Stimulated activated CD4-positive, alpha-beta T cell treated with anti-CD3 and anti-CD28 coated beads, Interleukin-12 subunit alpha, Interleukin-12 subunit beta, amount 100 ng/mL, for 4 hours (primary cell): ENCODE measurements around the gene LHFPL4.

Experiments
- DNase-seq: peaks from one replicate; pipeline ENCODE4 v3.0.0-alpha.2; 2020

The LHFPL4 gene

GRCh38 chr3:9469986-9470385 is 83.6 kb downstream of the LHFPL4 start:
- no peak for DNase-seq

GRCh38 chr3:9468460-9468859 is 85.2 kb downstream of the LHFPL4 start:
- no peak for DNase-seq

- DNase-seq = no peak
Measured at GRCh38 chr3:9467451-9467850, 86.2 kb downstream of the LHFPL4 start.

DNA sequence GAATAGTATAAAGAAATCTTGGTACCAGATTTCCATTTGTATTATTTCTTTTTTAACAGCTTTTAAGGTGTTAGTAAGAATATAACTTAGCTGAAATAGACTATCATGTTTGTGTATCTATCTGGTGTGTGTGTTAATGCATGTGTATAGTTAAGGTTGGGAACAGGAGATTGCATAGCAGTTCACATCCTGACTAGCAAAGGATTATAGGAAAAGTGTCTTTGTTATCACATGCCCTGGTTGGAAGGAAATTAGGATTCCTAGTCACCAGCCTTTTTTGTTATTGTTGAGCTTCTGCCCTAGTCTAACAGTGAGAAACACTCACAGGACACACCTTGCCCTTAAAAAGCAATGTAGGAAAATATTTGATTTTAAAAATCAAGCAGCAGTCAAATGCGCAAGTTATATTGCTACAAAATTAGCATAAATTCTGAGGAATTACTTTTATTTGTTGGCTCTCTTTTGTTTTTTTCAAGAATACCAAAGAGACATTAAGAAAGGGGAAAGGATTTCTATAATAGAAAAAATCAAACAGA is 98.0 kb downstream of the LHFPL4 start:
- DNase-seq = no peak

DNA sequence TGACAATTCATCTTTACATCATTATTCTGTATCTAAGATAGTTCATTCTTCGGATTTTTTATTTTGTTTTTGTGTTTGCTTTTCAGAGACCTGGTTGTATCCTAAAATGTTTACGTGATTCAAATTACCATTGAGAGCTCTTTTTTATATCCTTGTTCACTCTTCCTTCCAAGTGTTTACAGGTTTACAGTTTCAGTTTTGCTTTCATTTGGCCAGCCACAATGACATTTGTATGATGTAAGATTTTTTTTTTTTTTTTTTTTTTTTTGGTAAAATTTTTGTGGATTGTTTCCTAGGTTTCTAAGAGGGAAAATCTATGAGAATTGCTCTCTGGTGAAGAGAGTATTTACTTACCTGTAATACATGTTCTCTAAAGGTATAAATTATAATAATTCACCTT is 101.2 kb downstream of the LHFPL4 start:
- DNase-seq = no peak

GRCh38 chr3:9450991-9451390 is 102.6 kb downstream of the LHFPL4 start:
- DNase-seq = no peak

- DNase-seq = no peak
Measured at GRCh38 chr3:9450126-9450525, 103.5 kb downstream of the LHFPL4 start.

DNA sequence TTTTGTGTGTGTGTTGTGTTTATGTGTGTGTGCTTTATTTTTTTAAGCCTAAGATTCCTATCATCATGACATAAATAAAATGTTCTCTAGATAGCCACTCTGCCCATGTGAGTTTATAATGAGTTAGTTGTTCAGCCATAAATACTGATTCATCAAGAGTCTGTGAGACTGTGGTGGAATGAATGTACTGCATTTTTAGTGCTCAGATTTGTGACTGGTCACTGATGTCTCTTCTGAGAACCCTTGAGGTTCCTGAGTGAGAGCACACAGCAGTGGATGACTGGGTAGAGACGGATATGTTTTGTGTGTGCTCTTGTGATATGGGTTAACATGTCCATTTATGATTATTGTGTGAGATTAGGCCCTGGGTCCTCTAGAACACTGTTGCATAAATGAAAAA is 105.0 kb downstream of the LHFPL4 start:
- no peak for DNase-seq
